Skeletal muscle satellite cell (primary cell): ENCODE data around the gene KCNJ12.
"Not testable (repeated sequence)": the region's sequence is repeated elsewhere in the genome, so short reads cannot be mapped to it uniquely, and the experiment has no call there.

Source experiments
- H3K27me3 ChIP-seq: 2 replicates; pipeline ENCODE4 v1.7.0; 2013; ENCODE audit warnings: low read length; ENCODE audit not compliant: control insufficient read depth, insufficient read depth
- H3K36me3 ChIP-seq: 2 replicates; pipeline ENCODE4 v1.7.0; 2013; ENCODE audit warnings: mild to moderate bottlenecking, control low read depth, low read length; ENCODE audit not compliant: insufficient read depth
- H3K4me1 ChIP-seq: 2 replicates; pipeline ENCODE4 v1.7.0; 2013; ENCODE audit warnings: low read length; ENCODE audit not compliant: control insufficient read depth, insufficient read depth
- H3K4me2 ChIP-seq: 2 replicates; pipeline ENCODE4 v1.7.0; 2013; ENCODE audit warnings: mild to moderate bottlenecking, low read length
- H3K4me3 ChIP-seq: 2 replicates; pipeline ENCODE4 v1.7.0; 2013; ENCODE audit warnings: low read length
- H3K9ac ChIP-seq: 2 replicates; pipeline ENCODE4 v1.7.0; 2013; ENCODE audit warnings: mild to moderate bottlenecking, low read depth, low read length, moderate library complexity
- H3K9me3 ChIP-seq: replicated peaks from 2 replicates; pipeline ENCODE4 v1.7.0; 2013; ENCODE audit warnings: mild to moderate bottlenecking, control low read depth, low read length

KCNJ12 gene

DNA sequence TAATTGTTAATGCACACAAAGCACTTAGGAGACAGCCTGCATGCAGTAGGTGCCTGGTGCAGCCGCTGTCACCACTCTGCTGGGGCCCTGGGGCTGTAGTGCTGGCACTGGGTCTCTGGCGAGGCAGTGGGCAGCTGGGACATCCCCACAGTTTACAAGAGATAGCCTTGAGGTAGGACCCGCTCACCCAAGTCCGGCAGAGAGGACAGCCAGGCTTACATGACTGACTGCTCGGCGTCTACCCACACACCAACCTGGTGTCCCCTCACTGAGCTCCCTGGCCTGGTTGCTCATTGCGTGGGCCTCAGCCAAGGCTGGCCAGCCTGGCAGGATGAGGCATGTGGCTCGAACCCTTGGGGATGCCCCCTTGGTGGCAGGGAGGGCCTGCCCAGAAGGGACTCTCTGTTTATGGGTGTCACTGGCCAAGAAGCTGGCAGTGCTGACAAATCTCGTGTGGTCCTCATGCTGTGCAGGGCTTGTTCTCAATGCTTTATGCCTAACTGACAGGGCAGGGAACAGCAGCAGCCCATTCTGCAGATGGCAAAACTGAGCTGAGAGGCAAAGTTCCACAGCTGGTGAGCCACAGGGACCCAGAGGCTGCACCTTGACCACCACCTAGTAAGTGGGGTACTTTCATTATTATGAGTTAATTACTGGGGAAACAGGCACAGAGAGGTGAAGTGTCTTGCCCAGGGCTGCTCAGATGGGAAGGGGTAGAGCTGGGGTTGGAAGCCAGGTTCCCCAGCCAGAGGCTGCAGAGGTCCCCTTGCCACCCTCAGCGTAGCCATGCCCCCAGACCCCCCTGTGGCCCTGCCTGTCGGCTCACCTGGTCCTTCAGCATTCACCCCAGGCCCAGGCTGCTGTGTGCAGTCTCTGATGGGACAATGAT, 32.9 kb upstream of the KCNJ12 start:
- H3K36me3 ChIP-seq, H3K4me1 ChIP-seq, H3K4me3 ChIP-seq, H3K27me3 ChIP-seq, H3K9me3 ChIP-seq, H3K9ac ChIP-seq, H3K4me2 ChIP-seq: not testable (repeated sequence)

DNA sequence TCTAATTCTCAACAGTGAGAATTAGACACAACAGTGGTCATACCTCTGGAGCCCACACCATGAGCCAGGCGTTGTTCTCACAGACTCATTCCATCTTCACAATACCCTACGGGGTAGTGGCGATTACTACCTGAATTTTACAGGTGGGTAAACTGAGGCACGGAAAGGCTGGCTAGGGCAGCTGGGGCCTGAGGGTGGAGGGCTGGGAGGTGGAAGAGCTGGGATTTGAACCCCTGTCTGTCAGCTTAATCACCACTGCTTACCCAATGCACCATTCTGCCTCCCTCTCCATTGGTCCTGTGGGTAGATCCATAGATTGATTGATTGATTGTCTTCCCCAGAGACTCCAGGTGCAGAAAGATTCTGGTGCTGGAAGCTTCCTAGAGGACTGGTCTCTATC, 31.4 kb upstream of the KCNJ12 start:
- not testable (repeated sequence) for H3K9ac ChIP-seq, H3K9me3 ChIP-seq, H3K4me2 ChIP-seq, H3K36me3 ChIP-seq, H3K27me3 ChIP-seq, H3K4me1 ChIP-seq, H3K4me3 ChIP-seq

DNA sequence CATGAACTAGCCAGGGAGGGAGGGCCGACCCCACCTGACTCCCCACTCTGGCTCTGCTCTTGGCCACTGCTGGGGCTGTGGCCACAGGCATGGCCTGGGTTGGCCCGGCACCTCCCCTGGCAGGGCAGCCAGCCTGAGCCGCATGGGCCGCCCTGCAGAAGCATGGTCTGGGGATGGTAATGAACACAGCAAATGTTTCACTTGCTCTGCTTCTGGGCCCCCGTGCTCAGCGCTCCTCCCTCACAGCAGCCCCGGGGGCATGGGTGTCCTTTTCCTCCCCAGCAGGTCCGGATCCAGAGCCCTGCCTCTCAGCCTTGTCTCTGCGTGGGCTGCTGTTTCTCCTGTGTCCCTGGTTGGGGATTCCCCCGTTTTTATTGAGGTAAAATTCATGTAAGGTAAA, 30.9 kb upstream of the KCNJ12 start:
- H3K4me2 ChIP-seq, result no peak overlapping the region
- H3K4me1 ChIP-seq, result no peaks in the 10 kb centered on the region
- no peaks in the 10 kb centered on the region for H3K9me3 ChIP-seq
- H3K4me3 ChIP-seq, result no peak overlapping the region
- H3K36me3 ChIP-seq, result no peaks in the 10 kb centered on the region
- H3K27me3 ChIP-seq, result peaks cover 7% of the 10 kb centered on the region
- H3K9ac ChIP-seq, result no peak overlapping the region

DNA sequence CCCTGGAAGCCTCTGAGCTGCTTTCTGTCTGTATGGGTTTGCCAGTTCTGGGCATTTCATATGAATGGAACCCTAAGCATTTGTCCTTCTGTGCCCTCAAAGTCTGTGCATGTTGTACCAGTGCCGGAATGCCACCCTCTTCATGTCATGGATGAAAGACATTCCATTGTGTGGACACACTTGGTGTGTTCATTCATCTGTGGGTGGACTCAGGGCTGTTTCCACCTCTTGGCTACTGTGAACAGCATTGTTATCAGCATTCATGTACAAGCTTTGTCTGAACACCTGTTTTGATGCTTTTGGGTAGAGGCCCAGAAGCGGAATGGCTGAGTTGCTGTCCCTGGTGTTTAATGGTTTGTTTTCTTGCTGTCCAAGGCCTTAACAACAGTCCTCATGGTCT, 30.1 kb upstream of the KCNJ12 start:
- not testable (repeated sequence) for H3K9me3 ChIP-seq, H3K4me1 ChIP-seq, H3K27me3 ChIP-seq, H3K36me3 ChIP-seq, H3K9ac ChIP-seq, H3K4me2 ChIP-seq, H3K4me3 ChIP-seq

DNA sequence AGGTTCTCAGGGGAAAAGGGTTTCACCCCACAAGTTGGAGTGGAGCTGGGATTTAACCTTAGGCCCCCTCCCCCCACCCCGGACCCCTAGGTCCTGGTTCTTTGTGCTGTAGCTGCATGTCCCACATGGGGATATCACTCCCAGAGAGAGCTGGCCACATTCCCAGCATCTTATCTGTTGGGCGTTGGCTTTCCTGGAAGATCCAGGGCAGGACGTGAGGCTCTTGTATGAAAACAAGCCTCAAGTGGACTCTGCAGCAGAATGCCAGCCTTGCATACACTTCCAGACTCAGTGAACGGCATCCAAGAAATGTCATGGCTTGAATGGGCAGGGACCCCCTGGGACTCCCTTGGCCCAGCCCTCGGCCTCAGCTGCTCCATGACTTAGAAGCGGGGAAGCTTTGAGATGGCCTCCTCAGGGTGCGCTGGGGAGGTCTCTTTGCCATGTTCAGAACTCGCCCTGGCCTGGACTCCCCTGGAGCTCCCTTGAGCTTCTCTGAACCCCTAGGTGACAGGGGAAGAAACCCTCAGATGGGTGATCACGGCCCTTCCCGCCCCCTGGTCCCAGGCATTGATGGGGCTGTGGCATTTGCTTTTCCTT, 29.4 kb upstream of the KCNJ12 start:
- H3K36me3 ChIP-seq, H3K4me3 ChIP-seq, H3K9me3 ChIP-seq, H3K4me1 ChIP-seq, H3K4me2 ChIP-seq, H3K9ac ChIP-seq, H3K27me3 ChIP-seq: not testable (repeated sequence)

DNA sequence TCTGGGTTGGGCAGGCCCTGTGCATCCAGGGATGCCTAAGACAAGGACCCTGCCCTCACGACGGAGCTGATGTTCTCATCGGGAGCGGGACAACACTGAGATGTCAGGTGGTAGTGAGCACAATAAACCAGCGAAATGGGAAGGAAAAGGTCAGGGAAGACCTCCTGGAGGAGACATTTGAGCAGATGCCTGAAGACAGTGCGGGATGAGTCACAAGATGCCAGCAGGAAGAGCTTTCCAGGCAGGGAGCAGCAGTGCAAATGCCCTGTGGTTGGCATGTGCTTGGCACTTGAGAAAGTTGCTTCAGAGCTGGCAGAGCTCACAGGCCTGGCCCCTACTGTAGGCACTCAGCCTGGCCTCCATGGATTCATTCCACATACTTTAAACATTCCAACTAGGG, 28.5 kb upstream of the KCNJ12 start:
- H3K4me1 ChIP-seq, H3K27me3 ChIP-seq, H3K36me3 ChIP-seq, H3K9ac ChIP-seq, H3K4me2 ChIP-seq, H3K9me3 ChIP-seq, H3K4me3 ChIP-seq: not testable (repeated sequence)

DNA sequence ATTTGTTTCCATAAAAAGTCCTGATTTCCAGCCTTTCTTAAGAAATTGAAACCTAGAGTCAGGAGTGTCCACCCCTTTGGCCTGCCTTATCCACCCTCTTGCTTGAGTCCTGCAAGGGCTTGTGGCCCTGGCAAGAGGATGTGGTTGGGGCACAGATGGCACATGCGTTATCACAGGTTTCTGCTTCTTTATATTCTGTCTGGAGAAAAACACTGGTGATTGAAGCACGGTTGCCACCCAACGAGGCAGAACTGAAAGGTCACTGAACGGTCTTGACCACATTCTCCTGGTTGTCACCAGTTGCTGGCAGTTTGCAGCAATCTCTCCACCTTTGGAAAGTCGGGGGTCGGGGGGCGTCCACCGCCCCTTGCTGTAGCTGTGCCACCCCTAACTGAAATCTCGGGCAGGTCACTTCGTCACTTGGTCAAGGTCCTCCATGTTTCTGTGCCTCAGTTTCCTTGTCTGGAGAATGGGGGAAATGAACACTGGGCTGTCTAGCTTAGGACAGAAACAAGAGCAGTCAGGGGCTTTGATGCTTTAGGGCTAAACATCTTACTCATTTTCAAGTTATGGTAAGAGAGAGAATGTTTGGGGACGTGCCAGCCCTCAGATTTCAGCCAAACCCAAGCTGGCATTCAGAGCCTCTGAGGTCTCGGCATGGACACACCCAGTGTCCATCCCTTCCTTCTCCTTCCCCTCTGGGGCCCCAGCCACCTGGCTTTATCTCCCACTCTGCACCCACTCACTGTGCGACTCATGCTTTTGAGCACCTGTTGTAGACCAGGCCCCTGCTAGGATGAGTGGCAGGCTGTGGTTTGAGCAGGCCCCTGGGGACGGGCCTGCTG, 27.9 kb upstream of the KCNJ12 start:
- H3K27me3 ChIP-seq, H3K36me3 ChIP-seq, H3K4me3 ChIP-seq, H3K9me3 ChIP-seq, H3K4me1 ChIP-seq, H3K4me2 ChIP-seq, H3K9ac ChIP-seq: not testable (repeated sequence)

DNA sequence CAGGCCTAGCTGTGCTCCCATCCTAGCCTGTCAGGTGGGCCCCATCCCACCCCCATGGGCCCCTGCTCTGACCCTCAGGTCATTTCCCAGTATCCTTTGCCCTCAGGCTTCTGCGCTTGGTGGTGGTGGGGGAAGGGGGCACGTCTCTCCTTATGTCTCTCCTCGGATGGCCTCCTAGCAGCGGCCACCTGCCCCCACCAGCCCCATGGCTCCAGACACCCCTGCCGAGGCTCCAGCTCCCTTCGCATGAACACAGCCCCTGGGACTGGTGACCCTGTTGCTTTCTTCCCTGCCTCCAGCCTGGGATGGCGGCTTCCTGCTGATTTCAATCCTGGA, 27.3 kb upstream of the KCNJ12 start:
- not testable (repeated sequence) for H3K27me3 ChIP-seq, H3K4me3 ChIP-seq, H3K4me1 ChIP-seq, H3K36me3 ChIP-seq, H3K9me3 ChIP-seq, H3K4me2 ChIP-seq, H3K9ac ChIP-seq

DNA sequence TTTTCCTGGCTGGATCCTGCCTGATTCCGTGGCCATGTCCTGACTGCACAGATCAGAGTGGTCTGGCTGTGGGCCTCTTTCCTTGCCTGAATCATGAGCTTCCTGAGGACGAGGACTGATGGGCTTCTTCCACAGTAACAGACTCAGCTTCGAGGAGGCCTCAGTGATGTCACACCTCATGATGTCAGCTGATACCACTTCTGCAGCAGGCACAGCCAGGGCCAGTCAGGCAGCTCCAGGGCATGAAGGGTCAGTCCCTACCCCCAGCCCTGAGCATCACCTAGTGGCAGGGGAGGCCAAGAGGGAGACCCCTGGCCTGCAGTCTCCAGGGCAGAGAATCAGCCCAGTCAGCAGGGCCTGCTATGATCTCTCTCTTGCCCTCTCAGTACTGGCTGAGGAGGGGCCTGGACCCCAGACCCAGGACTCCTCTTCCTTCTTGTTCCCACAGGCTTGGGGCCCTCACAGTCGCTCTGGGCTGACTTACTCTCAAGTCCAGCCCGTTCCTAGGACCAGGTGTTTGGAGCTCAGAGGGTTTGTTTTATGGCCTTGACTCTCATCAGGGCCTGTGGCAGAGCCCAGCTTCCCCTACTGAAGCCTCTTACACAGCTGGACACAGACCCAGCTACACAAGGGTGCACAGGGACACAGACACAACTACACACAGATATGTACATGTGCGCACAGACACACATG, 26.7 kb upstream of the KCNJ12 start:
- H3K4me1 ChIP-seq, H3K27me3 ChIP-seq: not testable (repeated sequence)

DNA sequence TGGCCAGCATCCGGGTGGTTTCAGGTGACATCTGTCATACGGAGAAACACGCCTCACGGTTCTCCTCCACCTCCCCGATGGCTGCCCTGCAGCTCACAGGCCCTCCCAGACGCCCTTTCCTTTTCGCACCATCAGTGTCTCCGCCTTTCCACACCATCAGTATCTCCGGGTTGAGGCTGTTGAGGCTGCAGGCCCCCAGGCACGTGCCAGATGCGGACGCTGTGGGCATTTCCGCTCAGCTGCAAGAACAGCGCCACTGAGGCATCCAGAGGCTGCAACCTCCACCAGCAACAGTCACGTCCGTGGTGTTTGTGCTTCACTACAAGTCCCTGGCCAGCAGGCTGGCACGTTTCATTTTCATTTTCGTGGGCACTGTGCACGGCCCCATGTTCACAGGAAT, 25.7 kb upstream of the KCNJ12 start:
- H3K9me3 ChIP-seq, H3K4me2 ChIP-seq, H3K36me3 ChIP-seq: not testable (repeated sequence)

More for the DNA sequence above, 26.7 kb upstream of the KCNJ12 start:
- H3K9me3 ChIP-seq, H3K36me3 ChIP-seq, H3K4me3 ChIP-seq, H3K9ac ChIP-seq, H3K4me2 ChIP-seq: not testable (repeated sequence)

DNA sequence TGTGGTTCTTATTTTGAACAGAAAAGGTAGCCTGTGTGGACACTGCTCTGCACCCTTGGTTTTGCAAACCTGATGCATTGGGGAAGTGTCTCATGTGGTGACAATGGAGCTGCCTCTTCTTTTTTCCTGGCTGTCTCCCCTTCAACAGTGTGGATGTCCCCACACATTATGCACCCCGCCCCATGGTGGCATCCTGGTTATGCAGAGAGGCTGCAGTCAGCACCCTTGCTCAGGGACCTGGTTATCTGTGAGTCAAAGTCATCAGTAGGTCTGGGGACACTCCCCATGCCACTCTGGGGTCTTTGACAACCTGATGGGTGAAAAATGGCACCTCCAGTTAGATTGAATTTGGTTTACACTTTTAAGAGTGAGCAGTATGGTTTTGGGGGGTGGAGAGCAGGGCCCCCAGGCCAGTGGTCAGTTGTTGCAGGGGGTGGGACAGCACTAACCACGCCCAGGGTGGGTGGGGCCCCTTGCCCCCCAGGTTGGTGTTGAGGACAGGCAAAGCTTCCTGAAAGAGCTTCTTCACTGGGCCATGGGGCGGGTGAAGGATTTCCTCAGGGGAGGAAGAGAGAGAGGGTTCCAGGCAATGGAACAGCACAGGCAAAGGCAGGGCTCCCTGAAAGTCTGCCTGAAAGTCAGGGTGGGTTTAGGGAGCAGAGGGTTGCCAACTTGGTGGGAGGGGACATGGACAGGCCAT, 24.6 kb upstream of the KCNJ12 start:
- Histone ChIP-seq H3K27me3 (no peaks in the 10 kb centered on the region), H3K36me3 (no peaks in the 10 kb centered on the region), H3K4me1 (peaks cover 3% of the 10 kb centered on the region), H3K9ac (no peak overlapping the region), H3K4me2 (no peak overlapping the region), H3K4me3 (no peak overlapping the region), H3K9me3 (no peaks in the 10 kb centered on the region)

More for the DNA sequence above, 25.7 kb upstream of the KCNJ12 start:
- not testable (repeated sequence) for H3K27me3 ChIP-seq, H3K4me3 ChIP-seq, H3K4me1 ChIP-seq, H3K9ac ChIP-seq
